WTC11 (cell line): Measurements from ENCODE around the gene SPDEF.

Experiments
- CTCF ChIP-seq: fragments of 200-600 bp; IDR thresholded peaks from 2 replicates; pipeline ENCODE4 v1.8.0; 2022; ENCODE audit warnings: antibody characterized with exemption
- ELF4 ChIP-seq: sonication (generic); formaldehyde crosslinking; IDR thresholded peaks from 2 replicates; pipeline ENCODE4 v1.8.1; 2022; ENCODE audit warnings: low read depth, mild to moderate bottlenecking, moderate library complexity, missing genetic modification reagents
- JUN ChIP-seq: sonication (generic); formaldehyde crosslinking; IDR thresholded peaks from 2 replicates; pipeline ENCODE4 v1.8.0; 2023; ENCODE audit warnings: mild to moderate bottlenecking, missing genetic modification reagents
- NFYB ChIP-seq: sonication (generic); formaldehyde crosslinking; conservative IDR thresholded peaks from 2 replicates; pipeline ENCODE4 v1.8.0; 2022; ENCODE audit warnings: low read depth, missing genetic modification reagents
- SP1 ChIP-seq: sonication (generic); formaldehyde crosslinking; conservative IDR thresholded peaks from 2 replicates; pipeline ENCODE4 v1.8.1; 2022; ENCODE audit warnings: missing genetic modification reagents
- TCF7 ChIP-seq: sonication (generic); formaldehyde crosslinking; IDR thresholded peaks from 2 replicates; pipeline ENCODE4 v1.8.0; 2022; ENCODE audit warnings: mild to moderate bottlenecking, low read depth, missing genetic modification reagents, moderate library complexity
- TEAD4 ChIP-seq: sonication (generic); formaldehyde crosslinking; IDR thresholded peaks from 2 replicates; pipeline ENCODE4 v1.8.0; 2022; ENCODE audit warnings: mild to moderate bottlenecking, missing genetic modification reagents
- USF2 ChIP-seq: sonication (generic); formaldehyde crosslinking; IDR thresholded peaks from 2 replicates; pipeline ENCODE4 v1.8.1; 2023; ENCODE audit warnings: mild to moderate bottlenecking, missing genetic modification reagents, moderate library complexity
- ZNF138 ChIP-seq: sonication (generic); formaldehyde crosslinking; conservative IDR thresholded peaks from 2 replicates; pipeline ENCODE4 v1.8.1; 2022; ENCODE audit warnings: mild to moderate bottlenecking, moderate library complexity, missing genetic modification reagents
- ZNF317 ChIP-seq: sonication (generic); formaldehyde crosslinking; IDR thresholded peaks from 2 replicates; pipeline ENCODE4 v1.8.1; 2023; ENCODE audit warnings: low read depth, mild to moderate bottlenecking, moderate library complexity, missing genetic modification reagents, borderline replicate concordance
- TF ChIP-seq, protein P1 (sequence below): sonication (generic); formaldehyde crosslinking; IDR thresholded peaks from 2 replicates; pipeline ENCODE4 v1.8.1; 2023; ENCODE audit warnings: mild to moderate bottlenecking, missing genetic modification reagents, borderline replicate concordance
- TF ChIP-seq, protein P2 (sequence below): sonication (generic); formaldehyde crosslinking; IDR thresholded peaks from 2 replicates; pipeline ENCODE4 v1.8.1; 2022; ENCODE audit warnings: low read depth, missing genetic modification reagents, borderline replicate concordance

DNA sequence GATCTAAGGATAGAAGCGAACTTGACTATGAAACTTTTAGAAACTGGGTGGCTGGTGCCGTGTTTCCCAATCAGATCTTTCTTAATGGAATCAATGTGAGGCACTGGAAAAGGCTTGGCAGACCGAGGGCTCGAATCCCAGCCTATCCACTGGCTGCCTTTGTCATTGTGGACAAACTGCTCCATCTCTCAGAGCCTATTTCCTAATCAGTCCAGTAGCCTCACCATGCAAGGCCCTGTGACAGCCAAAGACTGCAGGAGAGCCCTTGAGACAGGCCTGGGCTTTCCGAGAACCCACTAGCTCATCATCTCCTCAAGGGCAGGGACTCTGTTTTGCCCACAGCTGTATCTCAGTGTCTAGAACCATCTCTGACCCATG lies 43.4 kb downstream of the SPDEF start:
- TF ChIP-seq TCF7 (CRISPR knock-in tag) (no peak), NFYB (CRISPR knock-in tag) (no peak), ZNF317 (CRISPR knock-in tag) (no peak), TEAD4 (CRISPR knock-in tag) (no peak), CTCF (no peak), USF2 (CRISPR knock-in tag) (no peak), JUN (CRISPR knock-in tag) (no peak), ELF4 (no peak), SP1 (CRISPR knock-in tag) (no peak), ZNF138 (CRISPR knock-in tag) (no peak)
- TF ChIP-seq, protein P1, sequence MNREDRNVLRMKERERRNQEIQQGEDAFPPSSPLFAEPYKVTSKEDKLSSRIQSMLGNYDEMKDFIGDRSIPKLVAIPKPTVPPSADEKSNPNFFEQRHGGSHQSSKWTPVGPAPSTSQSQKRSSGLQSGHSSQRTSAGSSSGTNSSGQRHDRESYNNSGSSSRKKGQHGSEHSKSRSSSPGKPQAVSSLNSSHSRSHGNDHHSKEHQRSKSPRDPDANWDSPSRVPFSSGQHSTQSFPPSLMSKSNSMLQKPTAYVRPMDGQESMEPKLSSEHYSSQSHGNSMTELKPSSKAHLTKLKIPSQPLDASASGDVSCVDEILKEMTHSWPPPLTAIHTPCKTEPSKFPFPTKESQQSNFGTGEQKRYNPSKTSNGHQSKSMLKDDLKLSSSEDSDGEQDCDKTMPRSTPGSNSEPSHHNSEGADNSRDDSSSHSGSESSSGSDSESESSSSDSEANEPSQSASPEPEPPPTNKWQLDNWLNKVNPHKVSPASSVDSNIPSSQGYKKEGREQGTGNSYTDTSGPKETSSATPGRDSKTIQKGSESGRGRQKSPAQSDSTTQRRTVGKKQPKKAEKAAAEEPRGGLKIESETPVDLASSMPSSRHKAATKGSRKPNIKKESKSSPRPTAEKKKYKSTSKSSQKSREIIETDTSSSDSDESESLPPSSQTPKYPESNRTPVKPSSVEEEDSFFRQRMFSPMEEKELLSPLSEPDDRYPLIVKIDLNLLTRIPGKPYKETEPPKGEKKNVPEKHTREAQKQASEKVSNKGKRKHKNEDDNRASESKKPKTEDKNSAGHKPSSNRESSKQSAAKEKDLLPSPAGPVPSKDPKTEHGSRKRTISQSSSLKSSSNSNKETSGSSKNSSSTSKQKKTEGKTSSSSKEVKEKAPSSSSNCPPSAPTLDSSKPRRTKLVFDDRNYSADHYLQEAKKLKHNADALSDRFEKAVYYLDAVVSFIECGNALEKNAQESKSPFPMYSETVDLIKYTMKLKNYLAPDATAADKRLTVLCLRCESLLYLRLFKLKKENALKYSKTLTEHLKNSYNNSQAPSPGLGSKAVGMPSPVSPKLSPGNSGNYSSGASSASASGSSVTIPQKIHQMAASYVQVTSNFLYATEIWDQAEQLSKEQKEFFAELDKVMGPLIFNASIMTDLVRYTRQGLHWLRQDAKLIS (CRISPR knock-in tag): no peak
- TF ChIP-seq, protein P2, sequence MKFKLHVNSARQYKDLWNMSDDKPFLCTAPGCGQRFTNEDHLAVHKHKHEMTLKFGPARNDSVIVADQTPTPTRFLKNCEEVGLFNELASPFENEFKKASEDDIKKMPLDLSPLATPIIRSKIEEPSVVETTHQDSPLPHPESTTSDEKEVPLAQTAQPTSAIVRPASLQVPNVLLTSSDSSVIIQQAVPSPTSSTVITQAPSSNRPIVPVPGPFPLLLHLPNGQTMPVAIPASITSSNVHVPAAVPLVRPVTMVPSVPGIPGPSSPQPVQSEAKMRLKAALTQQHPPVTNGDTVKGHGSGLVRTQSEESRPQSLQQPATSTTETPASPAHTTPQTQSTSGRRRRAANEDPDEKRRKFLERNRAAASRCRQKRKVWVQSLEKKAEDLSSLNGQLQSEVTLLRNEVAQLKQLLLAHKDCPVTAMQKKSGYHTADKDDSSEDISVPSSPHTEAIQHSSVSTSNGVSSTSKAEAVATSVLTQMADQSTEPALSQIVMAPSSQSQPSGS (CRISPR knock-in tag): no peak
